Prostate gland (tissue), 2 donors: ENCODE results near the gene DSE. TPM values are rescaled to one million over a fixed set of nuclear protein-coding genes. Genes with fewer than 3 reads are reported as not detected.
A peak's percentile ranks its signal among the peaks of the same experiment; 100 is the strongest.
"Not testable (repeated sequence)": the region's sequence is repeated elsewhere in the genome, so short reads cannot be mapped to it uniquely, and the experiment has no call there.

Experiments used
- DNase-seq: peaks from one replicate; pipeline ENCODE4 v3.0.0-alpha.2; 2019; ENCODE audit warnings: low spot score
- H3K27ac ChIP-seq, 2 donors: fragments of 200-600 bp; sonication (generic); 2 replicates each; pipeline ENCODE4 v1.5.1; 2017 to 2019
- H3K27me3 ChIP-seq: fragments of 200-600 bp; sonication (generic); replicated peaks from 2 replicates; pipeline ENCODE4 v1.5.1; 2019; ENCODE audit not compliant: insufficient read depth
- H3K36me3 ChIP-seq, 2 donors: fragments of 200-600 bp; sonication (generic); 1 replicate in 1 of 2; 2 replicates in 1 of 2; pipeline versions ENCODE4 v1.5.1 to v1.8.1; 2017 to 2019
- H3K4me1 ChIP-seq: fragments of 200-600 bp; sonication (generic); replicated peaks from 2 replicates; pipeline ENCODE4 v1.5.1; 2019
- H3K4me3 ChIP-seq, 2 donors: fragments of 200-600 bp; sonication (generic); 2 replicates each; pipeline ENCODE4 v1.5.1; 2017 to 2019
- H3K9me3 ChIP-seq: fragments of 200-600 bp; sonication (generic); 2 replicates; pipeline ENCODE4 v1.5.1; 2017
- POLR2A ChIP-seq: fragments of 450-650 bp; IDR thresholded peaks from one replicate; pipeline ENCODE4 v1.6.1; 2016; ENCODE audit warnings: antibody characterized with exemption, mild to moderate bottlenecking
- POLR2AphosphoS5 ChIP-seq: sonication (generic); formaldehyde crosslinking; IDR thresholded peaks from one replicate; pipeline ENCODE4 v1.6.1; 2017; ENCODE audit warnings: antibody characterized with exemption
- WGBS: methylation state at CpG from one replicate; pipeline ENCODE4 v1.1.5; 2018; 5-methylcytosine and 5-hydroxymethylcytosine counted together
- intact Hi-C: fragments of 100-400 bp; cut with DNase I; formaldehyde crosslinking; loops from one replicate; pipeline ENCODE4 v1.14.2; 2022
- total RNA-seq, 2 donors: library from RNA; depleted of rRNA; stranded (reverse); fragments of >200 nt; gene quantifications; one replicate each; pipeline ENCODE4 v1.1.0, GENCODE V29; 2016
- TF ChIP-seq, protein P1 (sequence below), 4 experiments: fragments of 200-600 bp in 2 of 4; fragments of 450-650 bp in 2 of 4; sonication (generic) in 2 of 4; IDR thresholded peaks; 1 replicate in 3 of 4; 2 replicates in 1 of 4; pipeline ENCODE4 v1.5.1; 2016 to 2019; ENCODE audit warnings: antibody characterized with exemption in 4 of 4, mild to moderate bottlenecking in 2 of 4, moderate library complexity in 2 of 4

DSE gene
- total RNA-seq, 2 donors from 2014 or later: 15.8 to 36.5 TPM

DNA sequence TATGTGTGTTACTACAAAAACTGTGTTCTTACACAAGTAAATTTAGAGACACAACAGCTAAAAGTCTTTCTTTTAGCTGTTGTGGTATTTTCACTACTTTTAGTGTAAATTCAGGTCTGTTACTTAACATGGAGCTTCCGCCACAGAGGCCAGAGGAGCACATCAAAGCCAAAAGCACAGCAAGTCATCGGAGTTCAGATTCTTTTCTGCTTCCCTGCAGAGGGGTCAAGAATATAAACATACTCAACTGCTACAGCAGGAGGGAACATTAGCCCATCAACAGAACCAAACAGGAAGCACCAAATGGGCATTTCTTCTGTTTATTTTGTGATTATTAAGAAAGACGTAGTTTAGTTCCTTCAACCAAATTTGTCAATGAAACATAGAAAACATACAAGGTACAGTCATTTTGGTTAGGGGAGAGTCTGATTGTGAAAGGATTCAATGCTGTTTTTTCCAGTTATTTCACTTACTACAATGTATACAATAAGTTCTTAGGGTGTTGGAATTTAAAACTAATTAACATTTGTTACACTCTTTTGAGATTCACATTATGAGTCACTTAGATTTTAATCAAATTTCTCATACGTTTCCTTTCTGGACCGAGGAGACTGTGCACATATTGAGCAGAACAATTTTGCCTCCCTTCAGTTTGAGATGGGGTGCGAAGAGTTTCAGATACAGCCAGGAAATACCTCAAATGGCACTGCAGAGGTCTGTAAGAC, 42.8 kb upstream of the DSE start:
- intact Hi-C loops: no loop called here
- Histone ChIP-seq H3K4me1 (no peaks in the 10 kb centered on the region), H3K4me3 (no peak overlapping the region), H3K27ac (peak overlapping the region; percentile 24 to 45), H3K36me3 (no peaks in the 10 kb centered on the region), H3K9me3 (no peaks in the 10 kb centered on the region), H3K27me3 (no peaks in the 10 kb centered on the region)
- DNase-seq: no peak
- 70% methylated on average over 6 of the region's 6 CpGs for WGBS
- TF ChIP-seq POLR2AphosphoS5: no peak
- TF ChIP-seq POLR2A: no peak
- TF ChIP-seq, protein P1, sequence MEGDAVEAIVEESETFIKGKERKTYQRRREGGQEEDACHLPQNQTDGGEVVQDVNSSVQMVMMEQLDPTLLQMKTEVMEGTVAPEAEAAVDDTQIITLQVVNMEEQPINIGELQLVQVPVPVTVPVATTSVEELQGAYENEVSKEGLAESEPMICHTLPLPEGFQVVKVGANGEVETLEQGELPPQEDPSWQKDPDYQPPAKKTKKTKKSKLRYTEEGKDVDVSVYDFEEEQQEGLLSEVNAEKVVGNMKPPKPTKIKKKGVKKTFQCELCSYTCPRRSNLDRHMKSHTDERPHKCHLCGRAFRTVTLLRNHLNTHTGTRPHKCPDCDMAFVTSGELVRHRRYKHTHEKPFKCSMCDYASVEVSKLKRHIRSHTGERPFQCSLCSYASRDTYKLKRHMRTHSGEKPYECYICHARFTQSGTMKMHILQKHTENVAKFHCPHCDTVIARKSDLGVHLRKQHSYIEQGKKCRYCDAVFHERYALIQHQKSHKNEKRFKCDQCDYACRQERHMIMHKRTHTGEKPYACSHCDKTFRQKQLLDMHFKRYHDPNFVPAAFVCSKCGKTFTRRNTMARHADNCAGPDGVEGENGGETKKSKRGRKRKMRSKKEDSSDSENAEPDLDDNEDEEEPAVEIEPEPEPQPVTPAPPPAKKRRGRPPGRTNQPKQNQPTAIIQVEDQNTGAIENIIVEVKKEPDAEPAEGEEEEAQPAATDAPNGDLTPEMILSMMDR (IDR thresholded peaks at IDR 0.05): no peak

DNA sequence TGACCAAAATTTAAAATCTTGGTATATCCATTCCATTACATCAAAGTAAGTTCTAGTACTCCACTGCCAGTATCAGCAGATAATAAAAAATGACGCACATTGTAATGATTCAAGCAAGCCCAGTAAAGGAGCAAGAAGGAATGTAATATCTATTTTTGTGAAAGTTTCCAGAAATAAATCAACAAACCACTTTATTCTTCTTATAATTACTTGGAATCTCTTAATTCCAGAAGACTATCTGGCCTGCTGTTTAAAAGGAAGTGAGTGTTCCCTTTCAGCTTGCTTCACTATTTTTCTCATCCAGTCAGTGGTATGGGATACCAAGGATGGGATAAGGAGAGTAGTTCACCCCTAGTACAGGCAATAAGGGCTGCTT, 42.2 kb upstream of the DSE start:
- intact Hi-C loops: no loop called here
- Histone ChIP-seq H3K36me3 (no peaks in the 10 kb centered on the region), H3K4me1 (no peaks in the 10 kb centered on the region), H3K27ac (peak overlapping the region; percentile 24 to 45), H3K4me3 (no peak overlapping the region), H3K27me3 (no peaks in the 10 kb centered on the region), H3K9me3 (no peaks in the 10 kb centered on the region)
- TF ChIP-seq POLR2AphosphoS5: no peak
- TF ChIP-seq, protein P1 (IDR thresholded peaks at IDR 0.05): no peak
- no peak for TF ChIP-seq POLR2A
- no peak for DNase-seq
- 59% methylated on average over 1 of the region's 1 CpG for WGBS

DNA sequence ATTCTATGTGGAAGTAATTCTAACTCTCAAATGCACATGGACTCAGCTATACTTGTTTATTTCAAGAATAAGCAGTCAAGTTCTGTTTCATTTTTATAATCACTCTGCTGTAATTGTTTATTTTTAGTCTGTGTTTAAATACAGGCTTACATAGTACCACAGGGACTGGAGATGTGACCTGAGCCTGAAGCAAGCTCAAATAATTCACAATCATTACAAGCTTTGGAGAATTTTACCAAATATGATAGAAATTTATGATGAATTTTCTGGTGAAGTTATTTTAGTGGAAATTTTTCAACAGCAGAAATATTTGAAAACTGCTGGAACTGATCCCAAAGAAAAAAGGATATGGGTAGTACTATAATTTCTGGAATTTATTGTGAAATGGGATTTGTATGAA, 41.6 kb upstream of the DSE start:
- peak overlapping the region in 1 of 2 donors; percentile 24 for H3K27ac ChIP-seq
- TF ChIP-seq, protein P1 (IDR thresholded peaks at IDR 0.05): no peak
- TF ChIP-seq POLR2A (no peak), POLR2AphosphoS5 (no peak)
- H3K9me3 ChIP-seq: no peaks in the 10 kb centered on the region
- no peaks in the 10 kb centered on the region for H3K36me3 ChIP-seq
- no peaks in the 10 kb centered on the region for H3K4me1 ChIP-seq
- no peak for DNase-seq
- H3K27me3 ChIP-seq: no peaks in the 10 kb centered on the region
- intact Hi-C loops: no loop called here
- no peak overlapping the region for H3K4me3 ChIP-seq

DNA sequence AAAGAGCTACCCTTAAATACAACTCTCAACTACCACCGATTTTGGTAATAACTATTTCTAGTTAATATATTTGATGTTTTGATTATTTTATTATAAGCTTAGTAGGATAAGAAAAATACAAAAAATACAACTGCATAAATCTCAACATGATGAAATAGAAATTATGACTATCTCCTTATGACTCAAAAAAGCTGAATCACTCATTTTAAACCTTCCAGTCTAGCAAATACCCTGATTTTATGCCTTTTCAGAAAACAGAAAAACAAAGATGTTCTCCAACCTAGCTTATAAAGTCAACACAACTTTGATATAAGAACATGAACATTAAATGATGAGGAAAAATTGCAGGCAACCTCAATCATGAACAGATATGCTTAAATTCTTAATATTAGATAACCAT, 40.2 kb upstream of the DSE start:
- TF ChIP-seq POLR2AphosphoS5 (no peak), POLR2A (no peak)
- TF ChIP-seq, protein P1 (IDR thresholded peaks at IDR 0.05): no peak
- intact Hi-C loops: no loop called here
- 98% methylated on average over 1 of the region's 1 CpG for WGBS
- no peak overlapping the region for H3K4me3 ChIP-seq
- H3K27ac ChIP-seq: no peak overlapping the region
- no peaks in the 10 kb centered on the region for H3K9me3 ChIP-seq
- DNase-seq: no peak
- H3K36me3 ChIP-seq: no peaks in the 10 kb centered on the region
- H3K27me3 ChIP-seq: no peaks in the 10 kb centered on the region
- H3K4me1 ChIP-seq: no peaks in the 10 kb centered on the region

DNA sequence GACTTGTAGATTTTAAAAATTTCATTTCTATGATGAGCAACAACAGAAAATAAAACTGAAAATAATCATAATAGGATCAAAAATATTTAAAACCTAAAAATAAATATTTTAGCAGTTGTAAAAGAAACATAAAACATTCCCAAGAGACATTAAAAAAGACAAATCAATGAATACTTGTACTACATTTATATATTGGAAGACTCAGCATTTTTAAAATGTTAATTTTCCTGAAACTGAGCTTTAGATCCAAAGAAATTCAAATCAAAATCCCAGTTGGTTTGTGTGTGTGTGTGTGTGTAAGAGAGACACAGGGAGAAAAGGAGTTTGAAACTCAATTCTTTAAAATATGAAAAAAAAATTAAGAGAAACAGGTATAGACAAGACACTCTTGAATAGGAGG, 38.7 kb upstream of the DSE start:
- Histone ChIP-seq H3K36me3 (no peaks in the 10 kb centered on the region), H3K4me3 (no peak overlapping the region), H3K9me3 (no peaks in the 10 kb centered on the region), H3K27ac (no peak overlapping the region), H3K4me1 (no peaks in the 10 kb centered on the region), H3K27me3 (no peaks in the 10 kb centered on the region)
- DNase-seq: no peak
- intact Hi-C loops: no loop called here
- no peak for TF ChIP-seq POLR2AphosphoS5
- no peak for TF ChIP-seq POLR2A
- TF ChIP-seq, protein P1 (IDR thresholded peaks at IDR 0.05): no peak

DNA sequence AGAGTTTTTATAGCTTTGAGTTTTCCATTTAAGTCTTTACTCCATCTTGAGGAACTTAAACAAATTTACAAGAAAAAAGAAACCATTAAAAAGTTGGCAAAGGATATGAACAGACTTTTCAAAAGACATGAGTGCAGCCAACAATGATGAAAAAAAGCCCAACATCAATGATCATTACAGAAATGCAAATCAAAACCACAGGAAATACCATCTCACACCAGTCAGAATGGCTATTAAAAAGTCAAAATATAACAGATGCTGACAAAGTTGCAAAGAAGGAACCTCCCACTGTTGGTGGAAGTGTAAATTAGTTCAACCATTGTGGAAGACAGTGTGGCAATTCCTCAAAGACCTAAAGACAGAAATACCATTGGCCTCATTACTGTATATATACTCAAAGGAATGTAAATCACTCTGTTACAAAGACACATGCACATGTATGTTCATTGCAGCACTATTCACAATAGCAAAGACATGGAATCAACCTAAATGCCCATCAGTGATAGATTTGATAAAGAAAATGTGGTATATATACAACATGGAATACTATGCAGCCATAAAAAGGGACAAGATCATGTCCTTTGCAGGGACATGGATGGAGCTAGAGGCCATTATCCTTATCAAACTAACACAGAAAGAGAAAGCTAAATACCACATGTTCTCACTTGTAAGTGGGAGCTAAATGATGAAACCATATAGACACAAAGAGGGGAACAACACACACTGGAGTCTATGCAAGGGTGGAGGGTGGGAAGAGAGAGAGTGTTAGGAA, 35.9 kb upstream of the DSE start:
- DNase-seq, H3K27me3 ChIP-seq, H3K36me3 ChIP-seq, H3K27ac ChIP-seq, H3K4me1 ChIP-seq, H3K4me3 ChIP-seq, intact Hi-C loops, H3K9me3 ChIP-seq: not testable (repeated sequence)
